GM12878 (cell line): ENCODE data around the gene BAG5. TPM values are rescaled to one million over a fixed set of nuclear protein-coding genes. Genes with fewer than 3 reads are reported as not detected.

Source experiments
- ETV6 ChIP-seq, 2 experiments: fragments of 450-650 bp in 1 of 2; IDR thresholded peaks in 1 of 2; conservative IDR thresholded peaks in 1 of 2; 2 replicates each; pipeline ENCODE4 v1.6.1; 2014; ENCODE audit warnings: antibody characterized with exemption in 1 of 2, borderline replicate concordance in 1 of 2, low read depth in 1 of 2, mild to moderate bottlenecking in 1 of 2, moderate library complexity in 1 of 2
- GABPA ChIP-seq: IDR thresholded peaks from 2 replicates; pipeline ENCODE4 v1.6.1; 2014; ENCODE audit warnings: antibody characterized with exemption, low read depth, mild to moderate bottlenecking, inconsistent platforms
- SP1 ChIP-seq: IDR thresholded peaks from one replicate; pipeline ENCODE4 v1.6.1; 2011; ENCODE audit warnings: low read depth, low read length
- ZNF592 ChIP-seq: fragments of 450-650 bp; IDR thresholded peaks from 2 replicates; pipeline ENCODE4 v1.6.1; 2017; ENCODE audit warnings: mild to moderate bottlenecking, moderate library complexity
- polyA plus RNA-seq, 11 experiments: library from polyadenylated mRNA; depleted of rRNA in 4 of 11; unstranded in 6 of 11; stranded (reverse) in 5 of 11; fragments of >200 nt; fragmentation: Nextera tagmentation in 4 of 11; fragmentation: Illumina TruSeq in 1 of 11; extraction: Ambion mirVana in 4 of 11; extraction: Trizol in 1 of 11; gene quantifications; 1 replicate in 1 of 11; 2 replicates in 10 of 11; pipeline versions ENCODE4 v1.2.1 to v1.2.3, GENCODE V29; 2011 to 2016; ENCODE audit warnings: inconsistent platforms in 2 of 11, missing spikeins in 2 of 11, low read depth in 1 of 11
- total RNA-seq, 4 experiments: library from RNA; depleted of rRNA in 3 of 4; stranded (reverse); fragments of >200 nt in 3 of 4; fragmentation: Illumina TruSeq in 1 of 4; extraction: Trizol in 1 of 4; gene quantifications; 2 replicates each; pipeline versions ENCODE4 v1.2.1 to v1.2.3, GENCODE V29; 2013 to 2021
- TF ChIP-seq, protein P1 (sequence below): IDR thresholded peaks from 2 replicates; pipeline ENCODE4 v1.6.1; 2011; ENCODE audit warnings: borderline replicate concordance, low read depth, mild to moderate bottlenecking, moderate library complexity, mixed read lengths, low read length; ENCODE audit not compliant: insufficient read depth; ENCODE audit errors: extremely low read length

BAG5 gene
- total and polyA plus RNA-seq, 10 of the 15 experiments (the other 5 are each of a cell fraction or from before 2014, with no cell fraction given) = 9.9 to 30.5 (median 20.1) TPM

DNA sequence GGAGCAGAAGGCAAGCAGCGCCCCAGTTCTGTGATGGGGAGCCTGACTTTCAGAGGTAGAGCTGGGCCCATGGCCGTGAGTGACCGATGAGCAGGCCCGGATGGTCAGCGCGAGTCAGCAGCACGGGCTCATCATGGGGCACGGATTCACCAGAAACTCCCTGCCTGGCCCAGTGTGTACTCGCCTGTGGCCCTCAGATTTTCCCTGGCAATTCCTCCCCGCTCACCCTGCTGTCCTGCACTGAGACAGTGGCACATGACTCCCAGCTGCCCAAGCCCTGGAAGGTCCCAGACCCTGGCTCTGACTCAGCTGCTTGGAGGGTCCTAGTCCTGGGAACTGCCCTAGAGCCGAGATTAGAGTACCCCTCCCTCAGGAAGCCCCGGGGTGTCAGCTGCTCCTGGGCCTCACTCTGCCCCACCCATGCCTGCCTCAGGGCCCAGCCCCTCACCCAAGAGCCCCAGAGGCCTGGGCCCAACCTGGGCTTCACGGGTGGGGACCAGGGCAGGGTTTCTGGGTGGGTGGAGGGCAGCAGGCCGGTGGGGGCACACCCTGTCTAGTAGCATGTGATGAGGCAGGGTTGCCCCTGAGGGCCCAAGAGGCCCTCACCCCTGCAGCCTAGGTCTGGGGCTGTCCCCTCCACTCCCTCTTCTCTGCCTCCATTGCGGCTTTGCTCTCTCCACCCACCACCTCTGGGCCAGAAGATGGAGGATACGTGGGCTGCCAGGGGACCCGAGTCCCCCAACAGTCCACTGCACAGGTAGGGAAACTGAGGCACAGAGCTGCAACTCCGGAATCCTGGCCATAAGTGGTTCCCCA, 25.1 kb downstream of the BAG5 start (continued):
- TF ChIP-seq, protein P1, sequence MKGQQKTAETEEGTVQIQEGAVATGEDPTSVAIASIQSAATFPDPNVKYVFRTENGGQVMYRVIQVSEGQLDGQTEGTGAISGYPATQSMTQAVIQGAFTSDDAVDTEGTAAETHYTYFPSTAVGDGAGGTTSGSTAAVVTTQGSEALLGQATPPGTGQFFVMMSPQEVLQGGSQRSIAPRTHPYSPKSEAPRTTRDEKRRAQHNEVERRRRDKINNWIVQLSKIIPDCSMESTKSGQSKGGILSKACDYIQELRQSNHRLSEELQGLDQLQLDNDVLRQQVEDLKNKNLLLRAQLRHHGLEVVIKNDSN = no peak
- no peak for TF ChIP-seq ETV6 (conservative IDR thresholded peaks at IDR 0.05 in 1 of 2, IDR thresholded peaks at IDR 0.05 in 1 of 2; ENCODE audit: borderline replicate concordance in 1 of 2, low read depth in 1 of 2)
- TF ChIP-seq ZNF592 = no peak
- TF ChIP-seq SP1 = no peak
- TF ChIP-seq GABPA = no peak
- TF ChIP-seq, all 136 proteins: peak for 0
